Activated B cell treated with CpG ODN at 0.5 μM for 24 hours (primary cell): ENCODE data around the gene ANKRD10. TPM values are rescaled to one million over a fixed set of nuclear protein-coding genes. Genes with fewer than 3 reads are reported as not detected.

Experiments used
- ATAC-seq: fragments of 200-7000 bp; cut with Tn5 transposase; one replicate; pipeline ENCODE4 v1.10.0; 2021; ENCODE audit warnings: low read depth, mild to moderate bottlenecking, moderate library complexity
- CTCF ChIA-PET: fragments of 350-600 bp; sonication (Branson Sonifier 250); formaldehyde crosslinking; loops from one replicate; lab custom pipeline; 2021; ENCODE audit warnings: antibody characterized with exemption; lab: Charles Lee
- POLR2A ChIA-PET: fragments of 350-600 bp; sonication (Branson Sonifier 250); formaldehyde crosslinking; loops from one replicate; lab custom pipeline; 2021; ENCODE audit warnings: antibody characterized with exemption; lab: Charles Lee
- DNase-seq: peaks from one replicate; pipeline ENCODE4 v3.0.0; 2022
- H3K27ac Mint-ChIP-seq: one replicate; pipeline ENCODE4 v1.8.0; 2020; ENCODE audit warnings: mixed read lengths
- H3K27me3 Mint-ChIP-seq: one replicate; pipeline ENCODE4 v1.8.0; 2021; ENCODE audit warnings: mixed read lengths
- H3K36me3 Mint-ChIP-seq: one replicate; pipeline ENCODE4 v1.8.0; 2021; ENCODE audit warnings: low read depth, mixed read lengths
- H3K4me1 Mint-ChIP-seq: one replicate; pipeline ENCODE4 v1.8.0; 2021; ENCODE audit warnings: mixed read lengths
- H3K4me3 Mint-ChIP-seq: one replicate; pipeline ENCODE4 v1.8.0; 2020; ENCODE audit warnings: mild to moderate bottlenecking, mixed read lengths
- H3K9me3 Mint-ChIP-seq: one replicate; pipeline ENCODE4 v1.8.0; 2020; ENCODE audit warnings: mixed read lengths
- CTCF ChIP-seq: fragments of 200-600 bp; IDR thresholded peaks from one replicate; pipeline ENCODE4 v1.8.0; 2022; ENCODE audit warnings: antibody characterized with exemption, mild to moderate bottlenecking
- intact Hi-C: fragments of 100-400 bp; cut with micrococcal nuclease; formaldehyde crosslinking; loops from one replicate; pipeline ENCODE4 v1.15.1; 2024
- total RNA-seq: library from RNA; stranded (reverse); gene quantifications from 2 replicates; pipeline ENCODE4 v1.2.3, GENCODE V29; 2022

ANKRD10 gene
- total RNA-seq, 1 donor from 2014 or later: 256 TPM

GRCh38 chr13:110836605-110836903, 78.3 kb downstream of the ANKRD10 start:
- no peak overlapping the region for H3K27ac Mint-ChIP-seq
- ATAC-seq (no peak), DNase-seq (no peak)
- ChIA-PET CTCF (no interaction called here), POLR2A (no interaction called here)
- intact Hi-C loops: no loop called here
- H3K4me1 Mint-ChIP-seq: no peaks in the 10 kb centered on the region
- H3K9me3 Mint-ChIP-seq: peaks cover 3% of the 10 kb centered on the region
- no peak overlapping the region for H3K4me3 Mint-ChIP-seq
- H3K36me3 Mint-ChIP-seq: no peaks in the 10 kb centered on the region
- TF ChIP-seq CTCF: no peak
- H3K27me3 Mint-ChIP-seq: peaks cover 18% of the 10 kb centered on the region

DNA sequence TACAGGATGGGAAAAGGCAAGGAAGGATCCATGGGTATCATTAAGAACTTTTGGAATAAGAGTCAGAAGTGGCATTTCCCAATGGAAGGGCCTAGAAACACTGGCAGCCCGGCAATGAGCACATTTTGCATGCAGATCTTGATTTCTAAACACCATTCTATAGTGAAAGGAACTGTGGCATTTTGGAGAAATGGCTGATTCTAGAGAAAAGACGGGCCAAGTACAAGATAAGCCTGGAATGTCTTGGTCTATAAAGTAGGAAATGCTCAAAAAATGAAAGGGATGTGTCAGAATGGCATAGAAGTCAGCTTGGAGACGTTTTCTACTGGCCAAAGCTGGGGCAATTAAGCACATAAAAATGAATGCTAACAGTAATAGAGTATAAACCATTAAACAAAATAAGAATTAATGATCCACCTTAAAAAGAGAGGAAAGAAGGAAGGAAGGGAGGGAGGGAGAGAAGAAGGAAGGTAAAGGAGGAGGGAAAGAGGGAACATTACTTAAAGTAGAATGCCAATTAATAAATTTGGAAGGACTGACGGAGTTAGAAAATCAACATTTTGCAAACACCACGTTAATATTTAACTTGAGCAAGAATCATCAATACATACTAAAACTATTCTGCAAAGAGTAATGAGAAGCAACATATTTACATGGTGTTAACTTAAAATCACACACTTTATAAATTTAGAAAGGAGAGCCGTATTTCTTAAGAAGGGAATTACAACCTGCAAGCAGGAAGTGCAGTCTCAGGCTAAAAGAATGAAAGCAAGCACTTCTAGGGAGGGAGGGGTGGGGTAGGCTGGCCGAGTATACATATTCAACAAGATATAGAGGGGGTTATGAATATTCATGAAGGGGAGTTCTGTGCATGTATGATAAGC, 78.9 kb downstream of the ANKRD10 start:
- no peak for TF ChIP-seq CTCF
- H3K36me3 Mint-ChIP-seq: no peaks in the 10 kb centered on the region
- H3K4me1 Mint-ChIP-seq: no peaks in the 10 kb centered on the region
- DNase-seq (no peak), ATAC-seq (no peak)
- no peak overlapping the region for H3K27ac Mint-ChIP-seq
- H3K9me3 Mint-ChIP-seq: no peaks in the 10 kb centered on the region
- ChIA-PET CTCF (no interaction called here), POLR2A (no interaction called here)
- intact Hi-C loops: no loop called here
- H3K4me3 Mint-ChIP-seq: no peak overlapping the region
- H3K27me3 Mint-ChIP-seq: peaks cover 16% of the 10 kb centered on the region

- no peaks in the 10 kb centered on the region for H3K9me3 Mint-ChIP-seq
- CTCF ChIA-PET: no interaction called here
- intact Hi-C loops: no loop called here
- ATAC-seq (no peak), DNase-seq (no peak)
- no peaks in the 10 kb centered on the region for H3K4me1 Mint-ChIP-seq
- POLR2A ChIA-PET: no interaction called here
- H3K36me3 Mint-ChIP-seq: no peaks in the 10 kb centered on the region
- H3K27me3 Mint-ChIP-seq: peaks cover 16% of the 10 kb centered on the region
- no peak for TF ChIP-seq CTCF
- no peak overlapping the region for H3K4me3 Mint-ChIP-seq
- no peak overlapping the region for H3K27ac Mint-ChIP-seq
These were observed 80.3 kb downstream of the ANKRD10 start for GRCh38 chr13:110834572-110834971.

GRCh38 chr13:110832531-110832930, 82.3 kb downstream of the ANKRD10 start:
- no peaks in the 10 kb centered on the region for H3K36me3 Mint-ChIP-seq
- ATAC-seq (no peak), DNase-seq (no peak)
- POLR2A ChIA-PET: no interaction called here
- CTCF ChIA-PET: no interaction called here
- H3K9me3 Mint-ChIP-seq: no peaks in the 10 kb centered on the region
- no peak overlapping the region for H3K4me3 Mint-ChIP-seq
- no peaks in the 10 kb centered on the region for H3K4me1 Mint-ChIP-seq
- intact Hi-C loops: no loop called here
- no peak for TF ChIP-seq CTCF
- H3K27ac Mint-ChIP-seq: no peak overlapping the region
- H3K27me3 Mint-ChIP-seq: peaks cover 20% of the 10 kb centered on the region

DNA sequence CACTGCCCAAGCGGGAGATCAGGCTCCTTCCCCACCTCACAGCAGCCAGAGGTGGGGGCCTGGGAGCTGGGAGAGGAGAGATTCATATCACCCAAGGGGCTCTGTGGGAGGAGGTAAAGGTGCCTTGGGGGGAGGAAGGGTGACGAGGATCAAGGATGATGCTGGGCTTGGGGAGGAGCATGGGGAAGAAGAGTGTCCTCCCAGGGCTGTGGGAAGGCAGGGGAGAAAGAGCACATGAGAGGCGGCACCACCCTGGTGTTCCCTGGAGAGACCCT, 82.7 kb downstream of the ANKRD10 start:
- no peaks in the 10 kb centered on the region for H3K36me3 Mint-ChIP-seq
- peaks cover 20% of the 10 kb centered on the region for H3K27me3 Mint-ChIP-seq
- intact Hi-C loops: no loop called here
- ATAC-seq (no peak), DNase-seq (no peak)
- H3K9me3 Mint-ChIP-seq: no peaks in the 10 kb centered on the region
- CTCF ChIA-PET: no interaction called here
- H3K4me3 Mint-ChIP-seq: no peak overlapping the region
- POLR2A ChIA-PET: no interaction called here
- H3K27ac Mint-ChIP-seq: no peak overlapping the region
- H3K4me1 Mint-ChIP-seq: no peaks in the 10 kb centered on the region
- no peak for TF ChIP-seq CTCF
